ENCODE results near the gene SERINC3. TPM values are rescaled to one million over a fixed set of nuclear protein-coding genes. Genes with fewer than 3 reads are reported as not detected.

Gene SERINC3
- total and polyA plus RNA-seq, 2 of the 13 experiments (the other 11 are each of a cell fraction or from before 2014, with no cell fraction given): 82.0 to 226 TPM

- TF ChIP-seq ZMYM3 (CRISPR knock-in tag; IDR thresholded peaks at IDR 0.05) (peak; percentile 46; the same call in 1 of the 2 replicates), ZNF251 (CRISPR knock-in tag; IDR thresholded peaks at IDR 0.05) (no peak), ZNF276 (CRISPR knock-in tag; IDR thresholded peaks at IDR 0.05; ENCODE audit: low read depth) (peak; percentile 82), ZSCAN31 (CRISPR knock-in tag; IDR thresholded peaks at IDR 0.05; ENCODE audit: low read depth) (0 out of 2 replicates have a peak, but pooled peaks have one; percentile 48), MAZ (IDR thresholded peaks at IDR 0.05; ENCODE audit: borderline replicate concordance, low read depth, low read length) (peak; percentile 19; the same call in 1 of the 2 replicates), MAZ (CRISPR knock-in tag; IDR thresholded peaks at IDR 0.05; ENCODE audit: low read depth) (no peak), HMGXB4 (CRISPR knock-in tag; IDR thresholded peaks at IDR 0.05; ENCODE audit: borderline replicate concordance in 1 of 2, low read depth in 1 of 2) (no peak), GZF1 (CRISPR knock-in tag; IDR thresholded peaks at IDR 0.05) (0 out of 2 replicates have a peak, but pooled peaks have one; percentile 26), THAP9 (CRISPR knock-in tag; IDR thresholded peaks at IDR 0.05; ENCODE audit: borderline replicate concordance) (no peak; the same call in 1 of the 2 replicates), ZNF687 (CRISPR knock-in tag; IDR thresholded peaks at IDR 0.05) (peak; percentile 71), ZNF784 (CRISPR knock-in tag; IDR thresholded peaks at IDR 0.05; ENCODE audit: borderline replicate concordance) (no peak)
- TF ChIP-seq, protein P1, sequence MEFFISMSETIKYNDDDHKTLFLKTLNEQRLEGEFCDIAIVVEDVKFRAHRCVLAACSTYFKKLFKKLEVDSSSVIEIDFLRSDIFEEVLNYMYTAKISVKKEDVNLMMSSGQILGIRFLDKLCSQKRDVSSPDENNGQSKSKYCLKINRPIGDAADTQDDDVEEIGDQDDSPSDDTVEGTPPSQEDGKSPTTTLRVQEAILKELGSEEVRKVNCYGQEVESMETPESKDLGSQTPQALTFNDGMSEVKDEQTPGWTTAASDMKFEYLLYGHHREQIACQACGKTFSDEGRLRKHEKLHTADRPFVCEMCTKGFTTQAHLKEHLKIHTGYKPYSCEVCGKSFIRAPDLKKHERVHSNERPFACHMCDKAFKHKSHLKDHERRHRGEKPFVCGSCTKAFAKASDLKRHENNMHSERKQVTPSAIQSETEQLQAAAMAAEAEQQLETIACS (CRISPR knock-in tag; IDR thresholded peaks at IDR 0.05): no peak
These were observed 70.9 kb downstream of the SERINC3 start (continued) for GRCh38 chr20:44450903-44451450.
